Activated T-helper 1 cell treated with anti-CD3 and anti-CD28 coated beads, Interleukin-12 subunit alpha, Interleukin-12 subunit beta, Interleukin-2, Interleukin-4 antibody, amounts not matched to agents 30 ng/mL and 10 ng/mL and 1 ng/mL, durations not matched to agents 14 hours and 24 hours and 36 hours (primary cell): Measurements from ENCODE around the gene COL7A1. TPM values are rescaled to one million over a fixed set of nuclear protein-coding genes. Genes with fewer than 3 reads are reported as not detected.

Experiments
- DNase-seq: peaks from one replicate; pipeline ENCODE4 v3.0.0; 2021; ENCODE audit warnings: low spot score
- H3K27ac Mint-ChIP-seq: one replicate; pipeline ENCODE4 v1.8.0; 2021; ENCODE audit warnings: mild to moderate bottlenecking, mixed read lengths
- H3K27me3 Mint-ChIP-seq: one replicate; pipeline ENCODE4 v1.8.0; 2022; ENCODE audit warnings: mild to moderate bottlenecking, moderate library complexity, mixed read lengths; ENCODE audit not compliant: insufficient read depth
- H3K36me3 Mint-ChIP-seq: one replicate; pipeline ENCODE4 v1.8.0; 2021; ENCODE audit warnings: low read depth, mixed read lengths
- H3K4me1 Mint-ChIP-seq: one replicate; pipeline ENCODE4 v1.8.0; 2021; ENCODE audit warnings: low read depth, mixed read lengths
- H3K4me3 Mint-ChIP-seq: one replicate; pipeline ENCODE4 v1.8.0; 2021; ENCODE audit warnings: mild to moderate bottlenecking, moderate library complexity, mixed read lengths
- H3K9me3 Mint-ChIP-seq: one replicate; pipeline ENCODE4 v1.8.0; 2021; ENCODE audit warnings: mixed read lengths
- intact Hi-C: fragments of 100-400 bp; cut with micrococcal nuclease; formaldehyde crosslinking; loops from one replicate; pipeline ENCODE4 v1.15.1; 2024
- total RNA-seq: library from RNA; stranded (reverse); gene quantifications from 2 replicates; pipeline ENCODE4 v1.2.3, GENCODE V29; 2022

The COL7A1 gene
- total RNA-seq, 1 donor from 2014 or later = 0.39 TPM

- no peak overlapping the region for H3K4me3 Mint-ChIP-seq
- intact Hi-C loops = loop anchor here (10.0 kb wide), 1 partner anchor 226 kb away; no protein-coding TSS in a partner anchor
- peaks cover 17% of the 10 kb centered on the region for H3K36me3 Mint-ChIP-seq
- H3K27ac Mint-ChIP-seq = no peak overlapping the region
- no peaks in the 10 kb centered on the region for H3K27me3 Mint-ChIP-seq
- no peaks in the 10 kb centered on the region for H3K9me3 Mint-ChIP-seq
- peaks cover 15% of the 10 kb centered on the region for H3K4me1 Mint-ChIP-seq
- DNase-seq = no peak
Measured at GRCh38 chr3:48630833-48631232, 35.7 kb upstream of the COL7A1 start.

DNA sequence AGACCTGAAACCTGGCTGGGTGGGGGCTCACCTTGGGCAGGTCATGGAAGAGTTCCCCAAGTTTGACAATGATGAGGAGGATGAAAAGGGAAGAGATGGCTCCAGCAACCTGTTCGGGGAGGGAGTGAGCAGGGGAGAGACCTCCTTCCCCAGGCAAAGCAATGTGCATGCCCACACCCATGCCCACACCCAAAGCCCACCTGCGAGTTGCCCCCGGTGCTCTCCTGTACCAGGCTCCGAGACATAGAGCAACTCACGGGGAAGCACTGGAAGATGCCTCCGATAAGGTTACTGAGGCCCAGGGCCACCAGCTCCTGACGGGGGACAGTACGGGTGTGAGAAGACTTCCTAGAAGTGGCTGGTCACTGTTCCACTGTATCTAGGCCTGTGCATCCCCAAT is 35.3 kb upstream of the COL7A1 start:
- no peak for DNase-seq
- no peaks in the 10 kb centered on the region for H3K9me3 Mint-ChIP-seq
- intact Hi-C loops = loop anchor here (10.0 kb wide), 1 partner anchor 226 kb away; no protein-coding TSS in a partner anchor
- no peak overlapping the region for H3K4me3 Mint-ChIP-seq
- H3K4me1 Mint-ChIP-seq = peaks cover 14% of the 10 kb centered on the region
- H3K27ac Mint-ChIP-seq = no peak overlapping the region
- no peaks in the 10 kb centered on the region for H3K27me3 Mint-ChIP-seq
- H3K36me3 Mint-ChIP-seq = peaks cover 21% of the 10 kb centered on the region

DNA sequence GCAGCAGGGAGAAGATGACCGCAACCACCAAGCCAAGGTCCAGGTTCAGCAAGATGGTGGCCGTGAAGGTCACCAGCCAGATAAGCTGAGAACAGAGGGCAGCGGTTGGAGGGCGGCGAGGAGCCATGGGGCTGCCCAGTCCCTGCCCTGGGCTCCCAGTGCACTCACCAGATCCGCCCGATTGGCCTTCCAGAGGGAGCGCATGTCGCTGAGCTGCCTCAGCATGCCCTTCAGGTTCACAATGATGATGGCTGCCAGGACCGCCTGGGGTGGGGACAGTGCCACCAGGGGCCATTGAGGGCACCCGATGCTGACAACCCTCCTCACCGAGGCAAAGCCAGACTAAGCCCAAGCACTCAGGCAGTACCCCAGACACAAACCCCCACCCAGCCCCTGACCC is 34.8 kb upstream of the COL7A1 start:
- Mint-ChIP-seq H3K36me3 (peaks cover 21% of the 10 kb centered on the region), H3K4me3 (no peak overlapping the region)

GRCh38 chr3:48628277-48629017 is 33.3 kb upstream of the COL7A1 start:
- Mint-ChIP-seq H3K9me3 (no peaks in the 10 kb centered on the region), H3K27ac (no peak overlapping the region), H3K27me3 (no peaks in the 10 kb centered on the region), H3K36me3 (peaks cover 24% of the 10 kb centered on the region), H3K4me1 (peaks cover 18% of the 10 kb centered on the region), H3K4me3 (no peak overlapping the region)
- DNase-seq = no peak
- intact Hi-C loops = no loop called here

More for the DNA sequence above, 34.8 kb upstream of the COL7A1 start:
- no peaks in the 10 kb centered on the region for H3K27me3 Mint-ChIP-seq
- intact Hi-C loops = loop anchor here (10.0 kb wide), 1 partner anchor 225 kb away; no protein-coding TSS in a partner anchor
- no peak for DNase-seq
- no peak overlapping the region for H3K27ac Mint-ChIP-seq
- peaks cover 15% of the 10 kb centered on the region for H3K4me1 Mint-ChIP-seq
- H3K9me3 Mint-ChIP-seq = no peaks in the 10 kb centered on the region

DNA sequence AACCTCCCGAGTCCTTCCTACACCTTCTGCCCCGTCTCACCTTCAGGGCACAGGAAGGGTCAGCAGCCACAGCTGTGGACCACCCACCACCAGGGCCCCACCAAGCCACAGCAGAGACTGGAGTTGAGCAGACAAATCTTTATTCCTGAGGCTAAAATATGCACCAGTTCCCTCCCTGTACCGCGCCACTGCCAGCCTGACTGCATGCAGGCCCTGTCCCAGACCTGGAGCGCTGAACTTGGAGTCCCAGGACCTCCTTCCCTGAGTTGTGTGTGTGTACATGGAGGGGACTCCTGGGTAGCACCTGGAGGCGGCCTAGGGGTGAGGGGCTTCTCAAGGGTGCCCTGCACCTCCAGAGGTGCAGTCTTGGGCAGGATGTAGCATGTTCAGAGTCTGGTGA is 30.5 kb upstream of the COL7A1 start:
- Mint-ChIP-seq H3K27me3 (no peaks in the 10 kb centered on the region), H3K9me3 (no peaks in the 10 kb centered on the region), H3K36me3 (peaks cover 21% of the 10 kb centered on the region), H3K4me1 (peaks cover 13% of the 10 kb centered on the region), H3K27ac (no peak overlapping the region), H3K4me3 (no peak overlapping the region)
- DNase-seq = no peak
- intact Hi-C loops = no loop called here

DNA sequence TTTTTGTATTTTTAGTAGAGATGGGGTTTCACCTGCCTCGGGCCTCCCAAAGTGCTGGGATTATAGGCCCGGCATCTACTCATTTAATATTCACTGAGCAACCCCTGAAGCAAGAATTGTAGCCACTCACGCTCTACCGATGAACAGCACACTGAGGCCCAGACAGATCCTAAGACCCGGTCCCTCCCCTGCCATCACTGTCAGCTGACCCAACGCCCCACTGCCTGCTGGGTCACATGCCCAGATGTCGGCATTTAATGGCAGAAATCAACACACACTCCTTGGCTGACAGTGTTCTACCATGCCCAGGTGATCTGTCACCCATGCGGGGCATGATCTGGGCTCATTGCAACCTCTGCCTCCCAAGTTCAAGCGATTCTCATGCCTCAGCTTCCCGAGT is 29.6 kb upstream of the COL7A1 start:
- no peaks in the 10 kb centered on the region for H3K9me3 Mint-ChIP-seq
- intact Hi-C loops = no loop called here
- peak overlapping the region; percentile 41 for H3K27ac Mint-ChIP-seq
- peaks cover 19% of the 10 kb centered on the region for H3K36me3 Mint-ChIP-seq
- peaks cover 13% of the 10 kb centered on the region for H3K4me1 Mint-ChIP-seq
- no peaks in the 10 kb centered on the region for H3K27me3 Mint-ChIP-seq
- no peak for DNase-seq
- no peak overlapping the region for H3K4me3 Mint-ChIP-seq

DNA sequence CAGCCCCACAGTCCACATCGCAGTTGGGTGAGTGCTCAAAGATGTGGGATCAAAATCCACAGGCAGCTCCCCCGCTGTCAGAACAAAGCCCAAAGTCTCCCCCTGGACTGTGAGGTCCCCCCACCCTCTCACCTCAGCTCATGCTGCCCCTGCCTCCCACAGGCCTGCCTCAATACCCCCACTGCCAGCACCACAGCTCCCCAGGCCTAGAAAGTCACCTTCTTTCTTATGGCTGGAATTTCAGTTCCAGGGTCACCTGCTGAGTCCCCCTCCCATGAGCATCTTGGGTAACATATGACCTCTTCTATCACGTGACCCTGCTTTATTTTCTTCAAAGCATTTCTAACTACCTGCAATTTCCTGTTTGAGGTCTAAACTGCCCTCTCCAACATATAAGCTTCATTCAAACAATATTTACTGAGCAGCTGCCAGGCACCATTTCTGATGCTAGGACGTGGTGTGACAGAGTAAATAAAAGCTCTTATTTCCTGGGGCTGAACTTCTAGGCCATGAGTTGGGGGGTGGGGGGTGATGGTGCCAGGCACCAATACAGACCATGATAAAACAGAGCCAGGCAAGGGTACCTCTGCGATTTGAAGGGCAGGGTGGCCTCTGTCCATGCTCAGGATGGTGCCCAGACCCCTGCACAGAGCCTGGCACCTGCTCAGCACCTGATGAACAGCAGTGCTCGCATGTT is 28.9 kb upstream of the COL7A1 start:
- intact Hi-C loops = no loop called here
- peaks cover 19% of the 10 kb centered on the region for H3K36me3 Mint-ChIP-seq
- no peak overlapping the region for H3K4me3 Mint-ChIP-seq
- peaks cover under 1% of the 10 kb centered on the region for H3K9me3 Mint-ChIP-seq
- no peaks in the 10 kb centered on the region for H3K27me3 Mint-ChIP-seq
- DNase-seq = no peak
- peaks cover 13% of the 10 kb centered on the region for H3K4me1 Mint-ChIP-seq
- no peak overlapping the region for H3K27ac Mint-ChIP-seq

- H3K9me3 Mint-ChIP-seq = peaks cover 18% of the 10 kb centered on the region
- intact Hi-C loops = no loop called here
- peaks cover 15% of the 10 kb centered on the region for H3K36me3 Mint-ChIP-seq
- no peak within 1 kb of the TSS for H3K4me3 Mint-ChIP-seq
- H3K27ac Mint-ChIP-seq = no peak within 1 kb of the TSS
- peaks cover 13% of the 10 kb centered on the region for H3K4me1 Mint-ChIP-seq
- no peak for DNase-seq
- H3K27me3 Mint-ChIP-seq = no peaks in the 10 kb centered on the region
Measured at GRCh38 chr3:48621461-48621869, 26.3 kb upstream of the COL7A1 start, which contains the start of gene TMEM89. TMEM89 (minus strand) TSS chr3:48621769; CDS start chr3:48621756, 13 bp downstream.

- Mint-ChIP-seq H3K27ac (no peak overlapping the region), H3K36me3 (peaks cover 11% of the 10 kb centered on the region), H3K4me1 (peaks cover 11% of the 10 kb centered on the region), H3K9me3 (peaks cover 18% of the 10 kb centered on the region), H3K27me3 (no peaks in the 10 kb centered on the region), H3K4me3 (no peak overlapping the region)
- intact Hi-C loops = no loop called here
- DNase-seq = no peak
Measured at GRCh38 chr3:48619541-48620524, 24.7 kb upstream of the COL7A1 start.

DNA sequence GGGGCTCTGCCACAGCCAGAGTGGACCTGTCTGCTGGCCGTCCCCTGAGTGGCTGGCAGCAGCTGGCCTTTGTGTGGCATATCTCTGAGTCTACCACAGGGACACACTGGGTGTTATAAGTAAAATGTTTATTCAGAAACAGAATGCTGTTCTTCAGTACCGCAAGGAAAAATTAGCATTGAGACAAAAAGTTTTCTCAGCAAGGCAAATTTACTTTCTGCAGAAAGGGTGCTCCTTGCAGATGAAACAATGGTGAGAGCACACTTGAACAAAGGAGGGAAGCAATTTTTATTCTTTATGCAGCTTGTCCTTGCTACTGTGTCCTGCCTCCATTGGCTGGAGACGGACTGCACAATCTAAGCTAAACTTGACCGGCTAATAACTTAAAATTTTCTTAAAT is 22.4 kb upstream of the COL7A1 start:
- Mint-ChIP-seq H3K27me3 (peaks cover 2% of the 10 kb centered on the region), H3K27ac (no peak overlapping the region), H3K4me3 (no peak overlapping the region), H3K9me3 (peaks cover 18% of the 10 kb centered on the region), H3K4me1 (peaks cover 13% of the 10 kb centered on the region), H3K36me3 (peaks cover 8% of the 10 kb centered on the region)
- DNase-seq = no peak
- intact Hi-C loops = no loop called here

DNA sequence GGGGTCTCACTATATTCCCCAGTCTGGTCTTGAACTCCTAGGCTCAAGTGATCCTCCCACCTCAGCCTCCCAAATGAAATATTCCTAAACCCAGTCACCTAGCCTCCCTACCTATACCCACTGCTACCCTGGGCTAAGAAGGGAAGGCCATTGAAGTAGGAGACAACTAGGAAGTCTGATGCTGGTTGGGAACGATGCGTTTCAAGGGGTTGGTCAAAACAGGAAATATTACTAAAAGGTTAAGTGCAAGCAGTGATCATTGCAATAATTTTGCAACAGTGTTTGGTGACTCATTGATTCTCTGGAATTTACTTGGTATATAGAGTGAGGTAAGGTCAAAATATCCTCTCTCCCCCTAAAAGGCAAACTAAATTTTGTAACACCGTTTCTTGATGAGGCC is 18.9 kb upstream of the COL7A1 start:
- no peak for DNase-seq
- peaks cover 13% of the 10 kb centered on the region for H3K4me1 Mint-ChIP-seq
- H3K36me3 Mint-ChIP-seq = peaks cover 7% of the 10 kb centered on the region
- H3K27ac Mint-ChIP-seq = peak overlapping the region; percentile 77
- H3K9me3 Mint-ChIP-seq = peaks cover 18% of the 10 kb centered on the region
- peak overlapping the region; percentile 48 for H3K4me3 Mint-ChIP-seq
- peaks cover 2% of the 10 kb centered on the region for H3K27me3 Mint-ChIP-seq
- intact Hi-C loops = loop anchor here (1.0 kb wide), 2 partner anchors 21 to 42 kb away; partner anchors contain the start of gene SLC26A6

GRCh38 chr3:48612309-48612708 is 17.2 kb upstream of the COL7A1 start:
- no peak overlapping the region for H3K27ac Mint-ChIP-seq
- H3K4me1 Mint-ChIP-seq = peaks cover 24% of the 10 kb centered on the region
- H3K27me3 Mint-ChIP-seq = peaks cover 2% of the 10 kb centered on the region
- H3K36me3 Mint-ChIP-seq = peaks cover 10% of the 10 kb centered on the region
- peaks cover 5% of the 10 kb centered on the region for H3K9me3 Mint-ChIP-seq
- intact Hi-C loops = no loop called here
- DNase-seq = no peak
- H3K4me3 Mint-ChIP-seq = no peak overlapping the region
